SH-SY5Y (cell line): ENCODE measurements around the gene NDUFB4.

ENCODE experiments used
- GATA2 ChIP-seq: IDR thresholded peaks from 2 replicates; pipeline ENCODE4 v1.6.1; 2011; ENCODE audit warnings: mild to moderate bottlenecking, low read depth, low read length
- GATA3 ChIP-seq: IDR thresholded peaks from 2 replicates; pipeline ENCODE4 v1.6.1; 2011; ENCODE audit warnings: low read depth, mild to moderate bottlenecking, low read length, moderate library complexity

GRCh38 chr3:120599211-120599610, 3.1 kb downstream of the NDUFB4 start:
- TF ChIP-seq GATA2 (no peak), GATA3 (no peak)
